GM21786 (cell line): Measurements from ENCODE around the gene EEF2K.

Source experiments
- ATAC-seq: cut with Tn5 transposase; IDR thresholded peaks from one replicate; pipeline ENCODE4 v1.9.1; 2021; ENCODE audit not compliant: unreplicated experiment

The EEF2K gene

DNA sequence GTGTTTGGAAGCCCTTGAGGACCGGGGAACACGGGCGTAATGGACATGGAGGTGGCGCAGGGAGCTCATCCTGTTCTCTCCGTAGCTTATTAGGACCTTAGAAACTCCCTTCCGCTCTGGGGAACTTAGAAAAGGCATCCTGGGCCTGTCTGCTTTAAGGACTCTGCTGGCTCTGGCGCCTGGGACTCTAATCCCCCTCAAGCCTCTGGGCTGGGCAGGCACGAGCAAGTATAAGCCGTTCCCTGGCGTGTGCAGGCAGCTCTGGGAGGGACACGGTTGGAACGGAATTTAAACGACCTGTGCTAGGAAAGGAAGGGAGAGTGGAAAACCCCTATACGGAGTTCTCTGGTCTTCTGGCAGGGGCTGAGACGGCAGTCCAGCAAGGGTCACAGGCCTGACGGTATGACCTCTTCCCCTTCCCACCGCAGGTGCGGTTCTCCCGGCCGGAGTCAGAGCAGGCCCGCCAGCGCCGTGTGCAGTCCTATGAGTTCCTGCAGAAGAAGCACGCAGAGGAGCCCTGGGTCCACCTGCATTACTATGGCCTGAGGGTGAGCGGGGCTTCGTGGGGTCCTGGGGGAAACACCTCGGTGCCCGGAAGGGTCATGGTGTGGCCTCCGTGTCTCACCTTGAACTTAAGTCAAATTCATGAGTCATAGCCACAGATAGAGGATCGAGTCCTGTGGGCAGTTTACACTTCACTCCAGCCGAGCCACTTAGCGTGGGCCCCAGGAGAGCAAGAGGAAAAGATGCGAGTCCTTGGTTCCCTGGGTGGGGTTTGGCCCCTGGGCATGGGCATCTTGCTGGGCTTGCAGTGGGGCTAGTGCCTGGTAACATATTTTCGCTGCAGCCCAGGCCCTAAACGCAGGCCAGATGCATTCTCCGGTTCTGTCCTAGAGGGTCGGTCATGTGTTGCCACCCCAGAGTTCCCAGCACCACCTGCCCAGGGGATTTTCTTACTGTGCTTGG lies 108.9 kb downstream of the EEF2K start:
- no peak for ATAC-seq

DNA sequence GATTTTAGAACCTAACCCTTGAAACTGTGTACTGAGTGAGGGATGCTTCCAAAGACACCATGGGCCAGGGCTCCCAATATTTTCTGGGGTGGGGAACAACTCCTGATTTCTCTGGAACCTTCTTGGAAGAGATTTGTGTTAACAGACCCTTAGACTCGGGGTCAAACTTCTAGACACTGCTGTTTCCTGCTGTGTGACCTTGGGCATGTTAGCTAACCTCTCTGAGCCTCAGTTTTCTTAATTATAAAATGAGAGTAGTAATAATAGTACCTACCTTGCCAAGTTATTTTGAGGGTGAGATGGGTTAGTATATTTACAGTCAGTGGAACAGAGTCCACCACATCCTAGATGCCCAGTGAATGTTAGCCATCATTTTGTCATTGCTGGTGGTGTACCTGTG lies 109.9 kb downstream of the EEF2K start:
- no peak for ATAC-seq

DNA sequence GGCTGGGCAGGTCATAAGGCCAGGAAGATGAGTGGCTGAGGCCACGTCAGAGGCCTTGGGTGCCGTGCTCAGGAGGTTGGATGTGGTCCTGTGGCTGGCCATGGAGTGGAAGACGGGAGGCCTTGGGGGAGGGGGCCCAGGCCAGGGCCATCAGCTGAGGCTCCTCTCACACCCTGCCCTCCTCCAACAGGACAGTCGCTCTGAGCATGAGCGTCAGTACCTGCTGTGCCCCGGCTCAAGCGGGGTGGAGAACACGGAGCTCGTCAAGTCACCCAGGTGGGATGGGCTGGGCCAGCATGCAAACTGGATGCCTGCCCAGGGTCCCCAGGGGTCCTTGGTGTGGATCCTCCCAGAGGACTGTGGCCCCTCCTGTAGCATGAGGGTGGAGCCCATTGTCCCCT lies 110.3 kb downstream of the EEF2K start:
- ATAC-seq, result no peak

DNA sequence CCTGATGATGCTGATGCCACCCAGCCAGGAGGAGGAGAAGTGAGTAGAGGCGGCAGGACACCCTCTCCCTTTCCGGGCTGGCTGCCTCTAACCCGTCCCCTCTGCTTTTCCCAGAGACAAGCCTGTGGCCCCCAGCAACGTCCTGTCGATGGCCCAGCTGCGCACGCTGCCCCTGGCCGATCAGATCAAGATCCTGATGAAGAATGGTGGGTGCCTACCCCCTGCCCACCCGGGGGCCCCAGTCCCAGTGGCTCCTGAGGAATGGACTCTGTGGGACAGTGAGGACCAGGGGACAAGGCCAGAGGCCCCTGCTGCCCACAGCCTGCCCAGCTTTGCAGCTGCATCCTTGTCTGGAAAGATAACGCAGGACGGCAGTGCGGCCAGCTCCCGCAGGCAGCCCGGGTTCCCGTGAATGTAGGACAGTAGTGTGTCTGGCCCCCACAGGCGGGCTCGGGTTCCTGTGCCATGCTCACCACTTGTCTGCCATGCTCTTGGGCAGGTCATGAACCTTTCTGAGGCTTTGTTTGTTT lies 111.0 kb downstream of the EEF2K start:
- ATAC-seq, result no peak

DNA sequence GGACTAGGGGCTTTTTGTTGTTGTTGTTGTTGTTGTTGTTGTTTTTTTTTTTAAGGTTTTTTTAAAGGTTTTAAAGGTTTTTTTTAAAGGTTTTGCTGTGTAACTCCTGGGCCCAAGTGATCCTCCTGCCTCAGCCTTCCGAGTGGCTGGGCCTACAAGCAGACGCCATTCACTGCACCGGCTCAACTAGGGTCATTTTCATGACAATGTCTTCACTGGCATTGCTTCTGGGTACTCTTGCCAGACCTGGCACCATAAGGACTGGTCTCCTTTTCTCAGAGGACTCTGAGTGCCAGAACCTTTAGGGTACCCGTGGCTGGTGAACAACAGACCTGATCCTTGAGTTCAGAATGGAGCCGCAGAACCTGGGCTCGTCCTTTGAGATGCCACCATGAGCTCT lies 111.5 kb downstream of the EEF2K start:
- ATAC-seq, result no peak

DNA sequence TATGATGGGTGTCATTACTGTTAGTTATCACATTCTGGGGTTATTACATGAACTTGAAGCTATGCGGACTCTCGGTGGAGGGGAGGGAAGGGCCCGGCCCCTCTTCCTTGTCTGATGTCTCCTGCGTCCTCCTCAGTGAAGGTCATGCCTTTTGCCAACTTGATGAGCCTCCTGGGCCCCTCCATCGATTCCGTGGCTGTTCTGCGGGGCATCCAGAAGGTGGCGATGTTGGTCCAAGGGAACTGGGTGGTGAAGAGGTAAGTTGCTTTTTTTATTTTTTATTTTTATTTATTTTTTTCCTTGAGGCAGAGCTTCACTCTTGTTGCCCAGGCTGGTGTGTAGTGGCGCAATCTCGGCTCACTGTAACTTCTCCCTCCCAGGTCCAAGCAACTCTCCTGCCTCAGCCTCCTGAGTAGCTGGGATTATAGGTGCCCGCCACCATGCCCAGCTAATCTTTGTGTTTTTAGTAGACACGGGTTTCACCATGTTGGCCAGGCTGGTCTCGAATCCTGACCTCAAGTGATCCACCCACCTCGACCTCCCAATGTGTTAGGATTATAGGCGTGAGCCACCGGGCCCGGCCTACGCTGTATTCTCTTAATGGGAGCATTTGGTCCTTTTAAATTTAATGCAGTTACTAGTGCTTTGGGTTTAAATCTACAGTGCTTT lies 112.7 kb downstream of the EEF2K start:
- no peak for ATAC-seq

DNA sequence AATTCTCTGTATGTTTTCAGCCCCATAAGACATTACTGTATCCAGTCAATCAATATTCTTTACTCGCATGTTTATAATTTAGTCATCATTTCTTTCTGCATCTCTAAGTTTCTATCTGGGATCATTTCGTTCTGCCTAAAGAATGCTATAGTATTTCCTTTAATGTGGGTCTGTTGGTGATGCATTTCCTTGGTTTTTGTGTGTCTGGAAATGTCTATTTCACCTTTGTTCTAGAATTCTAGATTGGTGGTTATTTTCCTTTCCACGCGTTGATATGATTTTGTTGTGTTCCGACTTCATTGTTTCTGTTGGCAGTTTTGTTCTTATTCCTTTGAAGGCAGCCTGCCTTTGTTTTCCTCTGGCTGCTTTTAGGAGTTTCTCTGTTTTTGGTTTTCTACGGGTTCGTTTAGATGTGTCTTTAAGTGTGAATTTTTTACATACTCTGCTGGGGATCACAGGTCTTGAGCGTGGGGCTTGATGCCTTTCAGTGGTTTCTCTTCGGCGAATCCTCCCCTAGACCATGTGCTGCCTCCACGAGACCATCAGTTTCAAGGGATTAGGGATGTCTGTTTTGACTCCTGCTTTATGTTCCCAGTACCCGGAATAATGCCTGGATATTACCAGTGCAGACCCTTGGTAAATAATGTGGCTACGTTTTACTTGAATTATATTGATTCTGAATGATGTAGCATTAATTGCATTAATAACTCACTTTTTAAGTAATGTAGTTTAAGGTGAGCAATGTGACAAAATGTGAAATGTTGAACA lies 114.7 kb downstream of the EEF2K start:
- no peak for ATAC-seq

DNA sequence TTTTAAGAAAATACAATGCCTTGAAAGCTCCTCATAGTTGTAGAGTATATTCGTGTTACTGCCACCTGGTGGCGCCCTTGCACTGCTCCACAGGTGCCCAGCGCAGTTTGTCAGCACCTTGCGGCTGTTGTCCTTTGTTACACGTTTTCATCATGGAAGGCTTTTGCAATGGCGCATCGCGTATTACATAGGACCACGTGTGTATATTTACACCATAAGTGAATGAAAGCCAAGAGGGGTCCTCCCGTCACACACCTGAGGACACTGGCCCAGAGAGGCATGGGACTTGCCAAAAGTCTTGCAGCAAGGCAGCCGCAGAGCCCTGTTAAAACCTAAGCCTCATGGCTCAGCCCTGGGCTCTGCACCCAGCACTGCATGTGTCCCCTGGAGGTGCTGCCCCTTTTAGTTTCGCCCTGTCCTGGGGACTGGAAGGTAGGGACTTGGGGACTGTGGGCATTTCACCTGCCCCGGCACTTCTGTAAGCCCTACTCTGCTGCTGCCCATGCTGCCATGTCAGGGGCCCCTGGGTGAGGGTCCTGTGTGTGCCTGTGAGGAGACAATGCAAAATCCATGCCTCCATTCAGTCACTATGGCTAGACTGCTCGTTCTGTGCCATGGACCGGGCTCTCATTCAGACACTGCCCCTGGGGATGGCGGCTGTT lies 115.4 kb downstream of the EEF2K start:
- no peak for ATAC-seq

DNA sequence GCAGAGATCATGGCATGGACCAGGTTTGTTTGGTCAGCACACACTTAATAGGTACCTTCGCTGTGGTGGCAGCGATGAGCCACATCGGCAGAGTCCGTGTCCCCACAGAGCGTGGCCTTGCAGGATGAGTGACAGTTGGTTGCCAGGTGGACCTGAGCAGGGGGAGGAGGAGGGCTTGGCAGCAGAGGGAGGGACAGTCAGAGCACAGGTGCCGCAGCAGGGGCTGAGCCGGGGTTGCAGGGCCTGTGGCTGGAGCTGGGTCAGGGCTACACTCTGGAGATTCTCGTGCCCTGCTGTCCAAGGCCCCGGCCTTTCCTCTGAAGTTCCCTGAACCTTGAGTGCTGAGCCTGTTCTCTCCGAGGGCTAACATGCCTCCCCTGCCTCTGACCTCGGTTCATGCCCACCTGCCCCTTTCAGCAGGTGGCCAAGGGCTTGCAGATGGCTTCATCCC lies 116.0 kb downstream of the EEF2K start:
- no peak for ATAC-seq

DNA sequence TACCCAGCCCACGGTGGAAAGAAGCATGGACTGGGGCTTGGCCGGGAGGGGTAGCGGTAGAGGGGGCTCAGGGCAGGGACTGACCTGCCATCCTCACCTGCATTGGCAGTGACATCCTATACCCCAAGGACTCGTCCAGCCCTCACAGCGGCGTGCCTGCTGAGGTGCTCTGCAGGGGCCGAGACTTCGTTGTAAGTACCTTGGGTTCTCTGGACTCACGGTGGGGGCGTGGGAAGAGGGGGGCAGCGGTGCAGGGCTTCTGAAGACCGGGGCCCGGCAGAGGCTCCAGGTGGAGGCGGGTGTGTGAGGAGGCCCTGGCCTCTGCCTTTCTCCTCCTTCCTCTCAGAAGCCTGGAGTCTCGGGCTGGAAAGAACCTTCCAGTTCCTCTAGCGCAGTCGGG lies 116.7 kb downstream of the EEF2K start:
- ATAC-seq, result no peak

DNA sequence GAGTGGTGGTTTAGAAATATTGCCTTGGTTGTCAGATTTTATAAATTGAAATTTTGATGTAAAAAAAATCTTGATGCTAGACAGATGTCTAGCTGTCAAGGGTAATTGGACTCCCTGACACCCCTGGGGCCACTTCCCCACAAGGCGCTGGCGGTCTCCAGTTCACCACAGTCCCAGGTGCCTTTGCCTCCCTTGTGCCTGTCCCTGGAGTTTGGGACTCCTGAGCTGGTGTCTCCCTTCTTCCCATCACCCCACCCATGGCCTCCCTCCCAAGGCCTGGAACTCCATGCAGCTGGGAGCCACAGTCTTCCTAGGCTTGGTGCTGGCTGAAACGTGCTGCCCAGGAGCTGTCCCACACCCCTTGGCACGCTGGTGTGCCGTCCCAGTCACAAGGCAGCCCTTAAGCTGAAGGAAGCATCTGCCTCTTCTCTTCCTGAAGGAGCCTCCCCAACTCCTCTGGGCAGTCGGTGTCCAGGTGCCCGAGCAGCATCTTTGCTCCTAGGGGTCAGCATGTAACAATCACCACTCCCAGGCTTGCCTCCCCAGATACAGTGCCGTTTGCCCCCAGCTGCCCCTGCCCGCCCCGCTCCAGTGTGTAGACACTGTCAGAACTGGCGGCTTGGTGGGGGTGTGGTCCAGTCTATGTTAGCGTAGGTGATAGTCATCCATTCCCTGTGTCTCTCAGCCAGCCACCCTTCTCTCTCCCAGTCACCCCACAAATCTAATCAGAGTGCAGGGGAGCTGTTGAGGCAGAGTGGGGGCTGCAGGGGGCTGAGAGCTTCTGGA lies 117.3 kb downstream of the EEF2K start:
- ATAC-seq, result no peak

DNA sequence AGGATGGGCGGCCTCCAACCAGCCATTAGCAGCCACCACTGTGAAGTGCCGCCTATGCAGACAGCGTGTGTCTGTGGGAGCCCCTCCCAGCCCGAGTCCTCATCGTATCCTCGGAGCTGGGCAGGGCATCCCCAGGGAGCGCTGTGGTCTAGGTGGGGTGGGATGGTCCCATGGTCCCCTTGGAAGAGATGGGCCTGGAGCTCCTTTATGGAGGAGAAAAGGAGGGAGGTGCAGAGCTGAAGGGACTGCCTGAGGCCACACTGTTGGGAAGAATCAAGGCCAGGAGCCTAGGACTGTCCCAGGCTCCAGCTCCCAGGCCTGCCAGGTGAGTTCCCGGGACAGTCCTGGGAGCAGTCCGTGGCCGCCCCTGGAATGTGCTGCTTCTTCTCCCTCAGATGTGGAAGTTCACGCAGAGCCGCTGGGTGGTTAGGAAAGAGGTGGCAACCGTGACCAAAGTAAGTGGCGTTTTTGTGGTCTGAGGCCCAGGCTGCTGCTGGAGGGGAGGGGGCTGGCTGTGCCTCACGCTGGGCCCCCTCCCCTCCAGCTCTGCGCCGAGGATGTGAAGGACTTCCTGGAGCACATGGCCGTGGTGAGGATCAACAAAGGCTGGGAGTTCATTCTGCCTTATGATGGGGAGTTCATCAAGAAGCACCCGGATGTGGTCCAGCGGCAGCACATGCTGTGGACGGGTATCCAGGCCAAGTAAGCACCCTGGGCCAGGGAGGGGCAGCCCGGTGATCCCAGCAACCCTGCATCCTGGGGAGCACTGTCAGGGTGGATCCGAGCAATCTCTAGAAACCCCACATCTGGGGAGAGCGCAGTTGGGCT lies 118.1 kb downstream of the EEF2K start:
- ATAC-seq, result no peak

DNA sequence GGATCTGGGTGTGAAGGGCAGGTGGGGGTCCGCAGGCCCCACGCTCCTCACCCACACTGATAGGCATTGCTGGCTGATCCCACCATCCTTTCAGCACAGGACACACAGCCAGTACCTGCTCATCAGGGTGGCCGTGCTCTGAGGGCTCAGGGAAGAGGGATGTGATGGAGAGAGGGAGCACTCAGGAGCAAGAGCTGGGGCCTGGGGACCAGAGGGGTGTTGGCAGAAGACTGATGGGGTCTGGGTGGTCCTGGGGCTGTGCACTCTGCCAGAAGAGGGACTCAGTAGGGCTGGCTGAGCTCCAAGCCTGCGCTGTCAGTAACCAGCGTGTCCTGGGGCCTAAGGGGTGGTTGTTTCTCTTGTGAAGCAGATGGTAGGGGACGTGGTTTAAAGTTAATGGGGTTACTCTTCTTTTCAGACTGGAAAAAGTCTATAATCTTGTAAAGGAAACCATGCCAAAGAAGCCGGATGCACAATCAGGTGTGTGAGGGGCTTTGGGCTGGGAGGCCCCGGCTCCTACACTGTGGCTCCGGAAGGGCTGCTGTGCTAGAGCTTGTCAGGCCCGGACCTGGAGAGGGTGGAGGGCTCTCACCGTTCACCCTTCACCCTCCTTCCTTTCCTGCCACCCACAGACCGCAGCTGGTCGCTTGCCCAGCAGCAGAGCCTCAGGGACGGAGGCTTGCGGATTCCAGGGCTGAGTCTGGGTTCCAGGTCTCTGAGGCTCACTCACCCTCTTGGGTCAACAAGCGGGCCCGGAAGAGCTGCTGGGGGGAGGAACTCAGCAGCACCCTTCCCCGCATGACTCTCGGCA lies 118.9 kb downstream of the EEF2K start:
- ATAC-seq, result no peak

DNA sequence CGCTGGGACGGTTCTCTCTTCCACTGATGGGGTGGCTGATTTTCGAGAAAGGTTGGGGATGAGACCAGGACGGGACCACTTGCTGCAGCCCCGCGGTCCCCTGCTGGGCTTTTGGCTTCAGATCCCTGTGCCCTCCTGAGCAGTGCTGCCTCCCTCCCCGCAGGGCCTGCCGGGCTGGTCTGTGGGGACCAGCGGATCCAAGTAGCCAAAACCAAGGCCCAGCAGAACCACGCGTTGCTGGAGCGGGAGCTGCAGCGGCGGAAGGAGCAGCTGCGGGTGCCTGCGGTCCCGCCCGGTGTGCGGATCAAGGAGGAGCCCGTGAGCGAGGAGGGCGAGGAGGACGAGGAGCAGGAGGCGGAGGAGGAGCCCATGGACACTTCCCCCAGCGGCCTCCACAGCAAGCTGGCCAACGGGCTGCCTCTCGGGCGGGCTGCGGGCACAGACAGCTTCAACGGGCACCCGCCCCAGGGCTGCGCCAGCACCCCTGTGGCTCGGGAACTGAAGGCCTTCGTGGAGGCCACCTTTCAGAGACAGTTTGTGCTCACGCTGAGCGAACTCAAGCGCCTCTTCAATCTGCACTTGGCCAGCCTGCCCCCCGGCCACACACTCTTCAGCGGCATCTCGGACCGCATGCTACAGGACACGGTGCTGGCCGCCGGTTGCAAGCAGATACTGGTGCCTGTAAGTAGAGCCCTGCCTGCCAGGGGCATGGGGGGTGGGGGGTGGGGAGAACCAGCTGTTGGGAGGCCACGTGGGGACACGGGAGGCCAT lies 119.7 kb downstream of the EEF2K start:
- no peak for ATAC-seq

DNA sequence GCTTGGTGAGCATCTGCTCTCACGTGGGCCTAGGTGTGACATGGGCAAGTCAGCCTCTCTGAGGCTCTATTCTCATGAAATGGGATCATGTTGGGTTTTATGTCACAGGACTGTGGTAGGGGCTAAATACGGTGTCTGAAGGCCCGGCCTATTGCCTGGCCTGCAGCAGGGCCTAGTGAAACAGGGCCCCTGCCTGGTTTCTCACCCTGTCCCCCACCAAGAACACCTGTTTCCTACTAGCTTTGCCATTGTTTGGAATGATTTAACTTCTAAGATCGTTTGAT lies 120.2 kb downstream of the EEF2K start:
- no peak for ATAC-seq

DNA sequence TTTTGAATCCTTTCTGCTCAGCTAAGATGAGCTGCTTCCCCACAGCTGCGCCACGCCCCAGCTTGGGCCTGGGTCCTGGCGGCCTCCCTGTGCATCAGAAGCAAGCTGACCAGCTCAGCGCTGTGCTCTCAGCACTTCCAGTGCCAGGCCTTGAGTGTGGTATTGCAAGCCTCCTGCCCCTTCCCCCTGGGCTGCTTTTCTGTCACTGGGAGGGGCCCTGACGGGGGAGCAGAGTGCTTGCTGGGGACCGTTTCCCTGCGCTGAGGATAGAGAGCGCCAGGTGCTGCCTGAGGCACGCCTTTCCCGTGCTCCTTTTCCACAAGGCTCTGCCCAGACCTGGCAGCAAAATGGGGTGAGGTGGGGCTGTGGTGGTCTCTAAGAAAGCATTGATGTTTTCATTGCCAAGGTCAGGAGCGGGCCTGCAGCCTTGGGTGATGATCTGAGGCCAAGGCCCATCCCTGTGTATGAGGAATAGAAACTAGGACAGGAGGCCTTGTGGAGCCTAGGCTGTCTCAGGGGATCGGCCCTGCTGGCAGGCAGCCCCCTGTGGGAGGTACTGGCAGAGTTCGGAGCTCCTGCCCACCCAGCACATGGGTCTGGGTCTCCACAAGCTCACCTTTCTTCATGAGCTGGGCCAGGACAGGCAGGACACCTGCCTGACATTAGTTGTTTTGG lies 120.8 kb downstream of the EEF2K start:
- no peak for ATAC-seq

DNA sequence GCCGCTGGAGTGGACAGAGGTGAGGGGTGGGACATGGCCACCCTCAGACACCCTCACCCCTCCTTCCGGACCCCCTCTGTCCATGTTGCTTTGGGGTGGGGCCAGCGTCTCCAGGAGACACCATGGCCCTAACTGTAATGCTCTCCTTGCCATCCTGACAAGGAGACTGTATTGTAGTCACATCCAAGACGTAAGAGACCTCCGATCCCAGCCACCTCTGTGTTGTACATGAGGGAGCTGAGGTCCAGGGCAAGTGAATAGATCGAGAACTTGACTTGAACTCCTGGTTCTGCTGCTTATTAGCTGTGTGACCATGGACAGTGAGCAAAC lies 121.3 kb downstream of the EEF2K start:
- ATAC-seq, result no peak
